HEK293 (cell line): ENCODE measurements around the gene AATK.

ENCODE experiments used
- CTCF ChIA-PET: fragments of 350-600 bp; formaldehyde crosslinking; extraction: SDS; loops from one replicate; lab custom pipeline; 2021; ENCODE audit warnings: antibody characterized with exemption; lab: Yijun Ruan, JAX
- POLR2A ChIA-PET: fragments of 300-600 bp; formaldehyde crosslinking; extraction: SDS; loops from one replicate; lab custom pipeline; 2020; ENCODE audit warnings: antibody characterized with exemption, inconsistent platforms; lab: Yijun Ruan, JAX
- H3K27ac ChIP-seq: fragments of 200-500 bp; sonication (Bioruptor generic); 2 replicates; pipeline ENCODE4 v1.5.1; 2014; ENCODE audit warnings: low read depth, low read length, control low read depth, inconsistent platforms; ENCODE audit errors: extremely low read depth
- H3K36me3 ChIP-seq, 2 experiments: fragments of 200-500 bp in 1 of 2; sonication (Bioruptor generic) in 1 of 2; 1 replicate in 1 of 2; 2 replicates in 1 of 2; pipeline ENCODE4 v1.5.1; 2014 to 2017; ENCODE audit warnings: inconsistent platforms in 2 of 2, low read length in 2 of 2; ENCODE audit not compliant: control insufficient read depth in 2 of 2, insufficient read depth in 1 of 2
- H3K4me1 ChIP-seq: fragments of 200-500 bp; sonication (Bioruptor generic); 2 replicates; pipeline ENCODE4 v1.5.1; 2014; ENCODE audit warnings: mild to moderate bottlenecking, low read length, inconsistent platforms; ENCODE audit not compliant: control insufficient read depth, insufficient read depth
- H3K4me3 ChIP-seq: 2 replicates; pipeline ENCODE4 v1.5.1; 2011; ENCODE audit warnings: low read depth, mild to moderate bottlenecking, control low read depth, low read length, moderate library complexity
- H3K9me3 ChIP-seq: fragments of 200-500 bp; sonication (Bioruptor generic); 2 replicates; pipeline ENCODE4 v1.5.1; 2014; ENCODE audit warnings: low read depth, low read length, inconsistent platforms; ENCODE audit not compliant: control insufficient read depth, insufficient read depth
- GFI1B ChIP-seq: fragments of 450-650 bp; formaldehyde crosslinking; IDR thresholded peaks from 2 replicates; pipeline ENCODE4 v1.5.1; 2016; ENCODE audit warnings: missing biosample characterization, missing genetic modification characterization
- KLF9 ChIP-seq: fragments of 450-650 bp; formaldehyde crosslinking; IDR thresholded peaks from 2 replicates; pipeline ENCODE4 v1.5.1; 2016; ENCODE audit warnings: missing biosample characterization, missing genetic modification characterization, low read depth
- PATZ1 ChIP-seq: fragments of 450-650 bp; formaldehyde crosslinking; IDR thresholded peaks from 2 replicates; pipeline ENCODE4 v1.5.1; 2016; ENCODE audit warnings: missing biosample characterization, missing genetic modification characterization
- PRDM4 ChIP-seq: fragments of 450-650 bp; formaldehyde crosslinking; IDR thresholded peaks from 2 replicates; pipeline ENCODE4 v1.5.1; 2017; ENCODE audit warnings: missing biosample characterization, missing genetic modification characterization
- RBAK ChIP-seq: fragments of 450-650 bp; formaldehyde crosslinking; IDR thresholded peaks from 2 replicates; pipeline ENCODE4 v1.5.1; 2016; ENCODE audit warnings: missing biosample characterization, missing genetic modification characterization
- SALL2 ChIP-seq: fragments of 450-650 bp; formaldehyde crosslinking; IDR thresholded peaks from 2 replicates; pipeline ENCODE4 v1.5.0; 2017; ENCODE audit warnings: missing biosample characterization, mild to moderate bottlenecking, missing genetic modification characterization, borderline replicate concordance
- SCRT2 ChIP-seq: fragments of 450-650 bp; formaldehyde crosslinking; IDR thresholded peaks from 2 replicates; pipeline ENCODE4 v1.5.1; 2016; ENCODE audit warnings: missing biosample characterization, missing genetic modification characterization
- SP2 ChIP-seq: fragments of 450-650 bp; formaldehyde crosslinking; IDR thresholded peaks from 2 replicates; pipeline ENCODE4 v1.5.1; 2016; ENCODE audit warnings: missing biosample characterization, missing genetic modification characterization
- YY2 ChIP-seq: fragments of 450-650 bp; formaldehyde crosslinking; IDR thresholded peaks from 2 replicates; pipeline ENCODE4 v1.5.1; 2016; ENCODE audit warnings: missing biosample characterization, missing genetic modification characterization
- ZBTB49 ChIP-seq: fragments of 450-650 bp; formaldehyde crosslinking; IDR thresholded peaks from 2 replicates; pipeline ENCODE4 v1.5.1; 2016; ENCODE audit warnings: missing biosample characterization, missing genetic modification characterization, low read depth
- ZBTB8A ChIP-seq: fragments of 450-650 bp; formaldehyde crosslinking; IDR thresholded peaks from 2 replicates; pipeline ENCODE4 v1.5.1; 2016; ENCODE audit warnings: missing biosample characterization, missing genetic modification characterization
- ZIC2 ChIP-seq: fragments of 450-650 bp; formaldehyde crosslinking; IDR thresholded peaks from 2 replicates; pipeline ENCODE4 v1.5.1; 2016; ENCODE audit warnings: missing biosample characterization, missing genetic modification characterization
- ZNF223 ChIP-seq: fragments of 450-650 bp; formaldehyde crosslinking; IDR thresholded peaks from 2 replicates; pipeline ENCODE4 v1.5.1; 2016; ENCODE audit warnings: missing biosample characterization, missing genetic modification characterization
- ZNF366 ChIP-seq: fragments of 450-650 bp; formaldehyde crosslinking; conservative IDR thresholded peaks from 2 replicates; pipeline ENCODE4 v1.5.1; 2016; ENCODE audit warnings: missing biosample characterization, missing genetic modification characterization
- ZNF391 ChIP-seq: fragments of 450-650 bp; formaldehyde crosslinking; IDR thresholded peaks from 2 replicates; pipeline ENCODE4 v1.5.1; 2016; ENCODE audit warnings: low read depth, missing biosample characterization, missing genetic modification characterization, borderline replicate concordance
- ZNF433 ChIP-seq: fragments of 450-650 bp; formaldehyde crosslinking; IDR thresholded peaks from 2 replicates; pipeline ENCODE4 v1.5.1; 2016; ENCODE audit warnings: missing biosample characterization, missing genetic modification characterization, low read depth
- ZNF473 ChIP-seq: fragments of 450-650 bp; formaldehyde crosslinking; IDR thresholded peaks from 2 replicates; pipeline ENCODE4 v1.5.1; 2017; ENCODE audit warnings: missing biosample characterization, missing genetic modification characterization
- ZNF510 ChIP-seq: fragments of 450-650 bp; formaldehyde crosslinking; IDR thresholded peaks from 2 replicates; pipeline ENCODE4 v1.5.1; 2018; ENCODE audit warnings: mild to moderate bottlenecking, missing genetic modification characterization, missing biosample characterization; ENCODE audit not compliant: insufficient replicate concordance
- ZNF514 ChIP-seq: fragments of 450-650 bp; formaldehyde crosslinking; IDR thresholded peaks from 2 replicates; pipeline ENCODE4 v1.5.1; 2016; ENCODE audit warnings: missing biosample characterization, missing genetic modification characterization
- ZNF596 ChIP-seq: fragments of 450-650 bp; IDR thresholded peaks from 2 replicates; pipeline ENCODE4 v1.5.0; 2018; ENCODE audit warnings: missing biosample characterization, mild to moderate bottlenecking, missing genetic modification characterization, moderate library complexity
- ZNF621 ChIP-seq: fragments of 450-650 bp; formaldehyde crosslinking; IDR thresholded peaks from 2 replicates; pipeline ENCODE4 v1.5.1; 2017; ENCODE audit warnings: missing biosample characterization, missing genetic modification characterization
- ZNF623 ChIP-seq: fragments of 450-650 bp; formaldehyde crosslinking; IDR thresholded peaks from 2 replicates; pipeline ENCODE4 v1.5.1; 2016; ENCODE audit warnings: missing biosample characterization, missing genetic modification characterization
- ZNF843 ChIP-seq: fragments of 450-650 bp; formaldehyde crosslinking; IDR thresholded peaks from 2 replicates; pipeline ENCODE4 v1.5.1; 2016; ENCODE audit warnings: missing biosample characterization, missing genetic modification characterization

The AATK gene

GRCh38 chr17:81126281-81127132 is 39.5 kb downstream of the AATK start (continued):
- TF ChIP-seq ZNF391 (tag by site-specific recombination) (no peak), PATZ1 (tag by site-specific recombination) (0 out of 2 replicates have a peak, but pooled peaks have one; percentile 12), KLF9 (tag by site-specific recombination) (peak; percentile 69), ZNF473 (tag by site-specific recombination) (no peak), SCRT2 (peak; percentile 17; the same call in 1 of the 2 replicates), GFI1B (no peak), SP2 (tag by site-specific recombination) (peak; percentile 10; the same call in 1 of the 2 replicates), ZNF514 (no peak)

GRCh38 chr17:81125573-81126081 is 40.4 kb downstream of the AATK start:
- ChIA-PET POLR2A (no interaction called here), CTCF (no interaction called here)
- Histone ChIP-seq H3K4me1 (no peaks in the 10 kb centered on the region), H3K36me3 (peaks cover 0 to 2% of the 10 kb centered on the region in 2 experiments; a peak in 1 of 3 replicates), H3K9me3 (no peaks in the 10 kb centered on the region), H3K4me3 (no peak overlapping the region), H3K27ac (no peak overlapping the region)
- TF ChIP-seq ZBTB49 (tag by site-specific recombination), result no peak
- TF ChIP-seq ZNF366, result no peak
- no peak for TF ChIP-seq ZNF433 (tag by site-specific recombination)
- TF ChIP-seq ZNF621, result no peak
- TF ChIP-seq ZBTB8A, result no peak
- TF ChIP-seq YY2 (tag by site-specific recombination), result no peak
- no peak for TF ChIP-seq ZNF510
- no peak for TF ChIP-seq ZIC2 (tag by site-specific recombination)
- TF ChIP-seq PRDM4 (tag by site-specific recombination), result no peak
- no peak for TF ChIP-seq ZNF843 (tag by site-specific recombination)
- no peak for TF ChIP-seq ZNF623 (tag by site-specific recombination)
- no peak for TF ChIP-seq RBAK
- TF ChIP-seq SALL2 (tag by site-specific recombination), result no peak
- no peak for TF ChIP-seq ZNF596 (tag by site-specific recombination)
- TF ChIP-seq SCRT2, result no peak
- TF ChIP-seq ZNF223 (tag by site-specific recombination), result no peak
